ENCODE measurements around the gene CLRN1. TPM values are rescaled to one million over a fixed set of nuclear protein-coding genes. Genes with fewer than 3 reads are reported as not detected.

CLRN1 gene
- total RNA-seq, 1 experiment from 2014 or later, result not detected

DNA sequence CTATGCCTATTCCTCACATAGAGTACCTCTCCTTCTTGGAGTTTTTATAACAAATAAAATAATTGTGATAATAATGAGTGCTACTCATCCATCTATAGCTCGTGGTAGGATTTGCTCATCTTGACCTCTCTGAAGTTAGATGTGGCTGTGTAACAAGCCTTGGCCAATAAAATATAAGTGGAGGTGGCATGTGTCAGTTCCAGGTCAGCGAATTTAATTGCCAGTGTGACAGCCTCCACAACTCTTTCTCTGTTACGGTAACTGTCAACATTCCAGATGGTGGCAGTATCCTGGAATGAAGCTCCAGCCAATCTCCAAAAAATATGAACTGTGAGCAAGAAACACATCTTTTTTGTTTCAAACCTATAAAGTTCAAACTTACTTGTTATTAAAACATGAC is 13.8 kb downstream of the CLRN1 start:
- CTCF ChIA-PET, result no interaction called here
- BruUV-seq (replicated peaks), result no TSS peak

DNA sequence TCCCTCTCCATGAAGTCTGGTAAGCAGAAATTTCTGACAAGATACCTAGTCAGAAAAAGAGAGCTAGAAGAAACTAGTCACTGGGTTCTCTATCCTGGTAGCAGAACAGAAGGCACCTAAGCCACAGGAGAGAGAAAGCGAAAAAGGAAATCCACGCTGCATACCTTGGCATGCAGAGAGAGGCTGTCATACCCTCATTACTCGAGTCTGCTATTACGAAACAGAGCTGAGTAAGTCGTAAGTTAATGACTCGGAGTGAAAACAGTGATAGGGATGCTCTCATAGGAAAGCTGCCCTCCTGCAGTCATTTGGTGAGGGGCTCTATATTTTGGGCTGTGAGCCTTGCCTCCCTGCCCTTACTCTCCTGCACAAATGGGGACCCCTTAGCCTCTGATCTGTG is 16.2 kb downstream of the CLRN1 start:
- Mint-ChIP-seq H3K9me3 (ENCODE audit: unreplicated experiment) (no peaks in the 10 kb centered on the region), H3K27ac (ENCODE audit: unreplicated experiment) (no peak overlapping the region), H3K27me3 (ENCODE audit: insufficient read depth, unreplicated experiment) (peaks cover 36% of the 10 kb centered on the region), H3K4me3 (ENCODE audit: unreplicated experiment) (no peak overlapping the region), H3K4me1 (ENCODE audit: low read depth, unreplicated experiment) (no peaks in the 10 kb centered on the region), H3K36me3 (ENCODE audit: insufficient read depth, unreplicated experiment) (no peaks in the 10 kb centered on the region)
- no TSS peak for BruUV-seq (replicated peaks)
- Histone ChIP-seq H3K36me3 (ENCODE audit: control insufficient read depth, insufficient read depth, low read length) (no peaks in the 10 kb centered on the region), H3K4me1 (no peaks in the 10 kb centered on the region), H3K27me3 (replicated peaks; ENCODE audit: control insufficient read depth, insufficient read depth, low read length) (no peaks in the 10 kb centered on the region), H3K9me3 (no peaks in the 10 kb centered on the region), H3K4me3 (ENCODE audit: low read depth, low read length) (no peak overlapping the region)
- TF ChIP-seq CTCF (IDR thresholded peaks at IDR 0.05; ENCODE audit: insufficient read depth in 1 of 2, low read depth in 1 of 2, low read length in 1 of 2, severe bottlenecking in 1 of 2, unreplicated experiment in 1 of 2), result no peak
- ChIA-PET CTCF (no interaction called here), POLR2A (interaction anchor here (0.5 kb wide), 1 partner anchor 55 kb away, joined by 3 read pairs; no protein-coding TSS in a partner anchor)
- no peak for DNase-seq
- intact Hi-C loops (cut with micrococcal nuclease; ENCODE audit: unreplicated experiment), result no loop called here

More for the DNA sequence above, 13.8 kb downstream of the CLRN1 start:
- H3K9me3 Mint-ChIP-seq (ENCODE audit: unreplicated experiment), result no peaks in the 10 kb centered on the region
- DNase-seq, result no peak
- no peak overlapping the region for H3K27ac Mint-ChIP-seq (ENCODE audit: unreplicated experiment)
- H3K4me3 Mint-ChIP-seq (ENCODE audit: unreplicated experiment), result no peak overlapping the region
- POLR2A ChIA-PET, result no interaction called here
- H3K4me1 Mint-ChIP-seq (ENCODE audit: low read depth, unreplicated experiment), result no peaks in the 10 kb centered on the region
- H3K36me3 ChIP-seq (ENCODE audit: control insufficient read depth, insufficient read depth, low read length), result no peaks in the 10 kb centered on the region
- no peak for TF ChIP-seq CTCF (IDR thresholded peaks at IDR 0.05; ENCODE audit: insufficient read depth in 1 of 2, low read depth in 1 of 2, low read length in 1 of 2, severe bottlenecking in 1 of 2, unreplicated experiment in 1 of 2)
- intact Hi-C loops (cut with micrococcal nuclease; ENCODE audit: unreplicated experiment), result no loop called here
- no peaks in the 10 kb centered on the region for H3K27me3 ChIP-seq (replicated peaks; ENCODE audit: control insufficient read depth, insufficient read depth, low read length)
- no peak overlapping the region for H3K4me3 ChIP-seq (ENCODE audit: low read depth, low read length)
- no peaks in the 10 kb centered on the region for H3K9me3 ChIP-seq
- H3K27me3 Mint-ChIP-seq (ENCODE audit: insufficient read depth, unreplicated experiment), result peaks cover 38% of the 10 kb centered on the region
- no peaks in the 10 kb centered on the region for H3K4me1 ChIP-seq
- no peaks in the 10 kb centered on the region for H3K36me3 Mint-ChIP-seq (ENCODE audit: insufficient read depth, unreplicated experiment)

GRCh38 chr3:150951923-150952322 is 20.6 kb downstream of the CLRN1 start:
- no peak overlapping the region for H3K27ac Mint-ChIP-seq (ENCODE audit: unreplicated experiment)
- H3K4me3 Mint-ChIP-seq (ENCODE audit: unreplicated experiment), result no peak overlapping the region
- no peak overlapping the region for H3K4me3 ChIP-seq (ENCODE audit: low read depth, low read length)
- H3K27me3 Mint-ChIP-seq (ENCODE audit: insufficient read depth, unreplicated experiment), result peaks cover 38% of the 10 kb centered on the region
- H3K9me3 Mint-ChIP-seq (ENCODE audit: unreplicated experiment), result no peaks in the 10 kb centered on the region
- ChIA-PET POLR2A (no interaction called here), CTCF (no interaction called here)
- H3K36me3 Mint-ChIP-seq (ENCODE audit: insufficient read depth, unreplicated experiment), result no peaks in the 10 kb centered on the region
- TF ChIP-seq CTCF (IDR thresholded peaks at IDR 0.05; ENCODE audit: insufficient read depth in 1 of 2, low read depth in 1 of 2, low read length in 1 of 2, severe bottlenecking in 1 of 2, unreplicated experiment in 1 of 2), result no peak
- intact Hi-C loops (cut with micrococcal nuclease; ENCODE audit: unreplicated experiment), result no loop called here
- H3K4me1 Mint-ChIP-seq (ENCODE audit: low read depth, unreplicated experiment), result no peaks in the 10 kb centered on the region
- H3K4me1 ChIP-seq, result no peaks in the 10 kb centered on the region
- H3K27me3 ChIP-seq (replicated peaks; ENCODE audit: control insufficient read depth, insufficient read depth, low read length), result no peaks in the 10 kb centered on the region
- DNase-seq, result no peak
- H3K36me3 ChIP-seq (ENCODE audit: control insufficient read depth, insufficient read depth, low read length), result no peaks in the 10 kb centered on the region
- BruUV-seq (replicated peaks), result no TSS peak
- no peaks in the 10 kb centered on the region for H3K9me3 ChIP-seq
